HepG2 (cell line): ENCODE results near the gene PRKCD. TPM values are rescaled to one million over a fixed set of nuclear protein-coding genes. Genes with fewer than 3 reads are reported as not detected.

Source experiments
- ATAD3A ChIP-seq: sonication (generic); formaldehyde crosslinking; IDR thresholded peaks from 2 replicates; pipeline ENCODE4 v1.4.0; 2020; ENCODE audit warnings: missing genetic modification reagents
- BHLHE40 ChIP-seq: IDR thresholded peaks from 2 replicates; pipeline ENCODE4 v1.6.1; 2011; ENCODE audit warnings: low read length, improper control_type of control experiment
- BRD4 ChIP-seq: sonication (generic); formaldehyde crosslinking; IDR thresholded peaks from 2 replicates; pipeline ENCODE4 v1.4.0; 2020; ENCODE audit warnings: missing genetic modification reagents
- CC2D1A ChIP-seq: sonication (generic); formaldehyde crosslinking; IDR thresholded peaks from 2 replicates; pipeline ENCODE4 v1.8.1; 2023; ENCODE audit warnings: mild to moderate bottlenecking, missing genetic modification reagents
- FOXA3 ChIP-seq: IDR thresholded peaks from 2 replicates; pipeline ENCODE4 v1.6.1; 2016; ENCODE audit warnings: missing genetic modification reagents, missing compliant biosample characterization
- GABPA ChIP-seq, 2 experiments: IDR thresholded peaks; 2 replicates each; pipeline ENCODE4 v1.6.1; 2011 to 2016; ENCODE audit warnings: low read depth in 2 of 2, low read length in 1 of 2, missing biosample characterization in 1 of 2, missing genetic modification characterization in 1 of 2
- MTF1 ChIP-seq: sonication (generic); formaldehyde crosslinking; IDR thresholded peaks from 2 replicates; pipeline ENCODE4 v1.5.0; 2020; ENCODE audit warnings: missing genetic modification reagents
- MZF1 ChIP-seq: sonication (generic); formaldehyde crosslinking; IDR thresholded peaks from 2 replicates; pipeline ENCODE4 v1.8.1; 2023; ENCODE audit warnings: mild to moderate bottlenecking, missing genetic modification reagents, borderline replicate concordance
- NCOR1 ChIP-seq: fragments of 200-600 bp; sonication (generic); IDR thresholded peaks from 2 replicates; pipeline ENCODE4 v1.7.0; 2017; ENCODE audit warnings: antibody characterized with exemption, low read length, borderline replicate concordance
- ZNF441 ChIP-seq: sonication (generic); formaldehyde crosslinking; IDR thresholded peaks from 2 replicates; pipeline ENCODE4 v1.7.0; 2021; ENCODE audit warnings: missing genetic modification reagents, borderline replicate concordance
- ZNF749 ChIP-seq: sonication (generic); formaldehyde crosslinking; IDR thresholded peaks from 2 replicates; pipeline ENCODE4 v1.8.0; 2022; ENCODE audit warnings: mild to moderate bottlenecking, missing genetic modification reagents, moderate library complexity, borderline replicate concordance
- ZNF766 ChIP-seq: sonication (generic); formaldehyde crosslinking; IDR thresholded peaks from 2 replicates; pipeline ENCODE4 v1.5.0; 2020; ENCODE audit warnings: missing genetic modification reagents, borderline replicate concordance
- polyA plus RNA-seq, 8 experiments: library from polyadenylated mRNA; depleted of rRNA in 3 of 8; stranded (reverse) in 7 of 8; unstranded in 1 of 8; fragments of >200 nt; fragmentation: Illumina TruSeq in 4 of 8; extraction: Trizol in 4 of 8; gene quantifications; 2 replicates each; pipeline versions ENCODE4 v1.2.1 to v1.2.3, GENCODE V29; 2011 to 2016; ENCODE audit warnings: low read depth in 4 of 8, missing spikeins in 1 of 8, mixed read lengths in 1 of 8; ENCODE audit not compliant: insufficient read depth in 1 of 8
- total RNA-seq, 5 experiments: library from RNA; depleted of rRNA; stranded (reverse); fragments of >200 nt; fragmentation: Illumina TruSeq; extraction: Trizol; gene quantifications; 2 replicates each; pipeline ENCODE4 v1.2.3, GENCODE V29; 2016; ENCODE audit warnings: low read depth in 1 of 5
- TF ChIP-seq, protein P1 (sequence below): IDR thresholded peaks from 2 replicates; pipeline ENCODE4 v1.6.1; 2016; ENCODE audit warnings: low read depth
- TF ChIP-seq, protein P2 (sequence below): sonication (generic); formaldehyde crosslinking; IDR thresholded peaks from 2 replicates; pipeline ENCODE4 v1.5.1; 2020; ENCODE audit warnings: mild to moderate bottlenecking, moderate library complexity, missing genetic modification reagents
- TF ChIP-seq, protein P3 (sequence below): sonication (generic); formaldehyde crosslinking; IDR thresholded peaks from 2 replicates; pipeline ENCODE4 v1.4.0; 2020; ENCODE audit warnings: missing genetic modification reagents
- TF ChIP-seq, protein P4 (sequence below): sonication (generic); formaldehyde crosslinking; IDR thresholded peaks from 2 replicates; pipeline ENCODE4 v1.5.0; 2020; ENCODE audit warnings: mild to moderate bottlenecking, missing genetic modification reagents
- TF ChIP-seq, protein P5 (sequence below): sonication (generic); formaldehyde crosslinking; IDR thresholded peaks from 2 replicates; pipeline ENCODE4 v1.4.0; 2020; ENCODE audit warnings: missing genetic modification reagents, borderline replicate concordance
- TF ChIP-seq, protein P6 (sequence below): sonication (generic); formaldehyde crosslinking; IDR thresholded peaks from 2 replicates; pipeline ENCODE4 v1.5.0; 2020; ENCODE audit warnings: missing genetic modification reagents

Gene PRKCD
- total and polyA plus RNA-seq, 2 of the 13 experiments (the other 11 are each of a cell fraction or from before 2014, with no cell fraction given), result 1.6 to 40.7 TPM

DNA sequence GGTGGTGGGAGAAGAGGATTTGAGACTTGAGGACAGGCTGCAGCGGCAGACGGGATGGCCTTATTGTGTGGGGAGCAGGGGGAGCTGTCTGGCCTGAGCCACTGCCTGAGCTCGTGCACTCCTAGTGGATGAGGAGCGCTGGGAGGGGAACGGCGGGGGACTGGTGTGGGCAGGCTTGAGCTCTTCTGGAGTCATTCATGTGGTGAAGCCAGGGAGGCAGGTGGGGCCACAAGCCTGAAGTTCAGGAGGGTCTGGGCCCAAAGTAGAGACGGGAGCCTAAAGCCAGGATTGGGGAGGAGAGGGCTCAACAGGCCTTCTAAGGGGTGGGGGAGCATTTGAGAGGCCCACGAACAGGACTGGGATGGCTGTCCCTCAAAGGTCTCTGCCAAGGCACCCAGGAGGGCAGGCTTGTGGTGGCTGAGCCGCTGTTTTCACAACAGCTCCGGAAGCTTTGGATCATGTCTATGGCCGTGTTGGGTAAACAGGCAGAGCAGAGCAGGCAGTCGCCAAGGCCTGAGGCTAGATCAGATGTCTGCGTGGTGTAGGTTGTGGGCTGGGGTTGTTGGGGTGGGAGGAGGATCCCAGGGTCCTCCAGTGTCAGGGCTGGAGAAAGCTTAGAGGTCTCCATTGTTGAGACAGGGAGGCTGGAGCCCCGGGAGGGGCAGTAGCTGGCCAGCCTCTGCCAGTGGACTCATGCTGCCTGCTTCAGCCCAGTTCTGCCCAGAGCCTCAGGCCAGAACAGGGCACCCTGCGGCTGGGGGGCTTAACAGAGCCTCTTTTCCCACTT lies 8.2 kb downstream of the PRKCD start (continued):
- TF ChIP-seq, protein P1, sequence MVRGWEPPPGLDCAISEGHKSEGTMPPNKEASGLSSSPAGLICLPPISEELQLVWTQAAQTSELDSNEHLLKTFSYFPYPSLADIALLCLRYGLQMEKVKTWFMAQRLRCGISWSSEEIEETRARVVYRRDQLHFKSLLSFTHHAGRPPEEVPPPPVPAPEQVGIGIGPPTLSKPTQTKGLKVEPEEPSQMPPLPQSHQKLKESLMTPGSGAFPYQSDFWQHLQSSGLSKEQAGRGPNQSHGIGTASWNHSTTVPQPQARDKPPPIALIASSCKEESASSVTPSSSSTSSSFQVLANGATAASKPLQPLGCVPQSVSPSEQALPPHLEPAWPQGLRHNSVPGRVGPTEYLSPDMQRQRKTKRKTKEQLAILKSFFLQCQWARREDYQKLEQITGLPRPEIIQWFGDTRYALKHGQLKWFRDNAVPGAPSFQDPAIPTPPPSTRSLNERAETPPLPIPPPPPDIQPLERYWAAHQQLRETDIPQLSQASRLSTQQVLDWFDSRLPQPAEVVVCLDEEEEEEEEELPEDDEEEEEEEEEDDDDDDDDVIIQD, result no peak
- no peak for TF ChIP-seq ATAD3A (CRISPR knock-in tag)
- no peak for TF ChIP-seq CC2D1A (CRISPR knock-in tag)
- TF ChIP-seq, protein P2, sequence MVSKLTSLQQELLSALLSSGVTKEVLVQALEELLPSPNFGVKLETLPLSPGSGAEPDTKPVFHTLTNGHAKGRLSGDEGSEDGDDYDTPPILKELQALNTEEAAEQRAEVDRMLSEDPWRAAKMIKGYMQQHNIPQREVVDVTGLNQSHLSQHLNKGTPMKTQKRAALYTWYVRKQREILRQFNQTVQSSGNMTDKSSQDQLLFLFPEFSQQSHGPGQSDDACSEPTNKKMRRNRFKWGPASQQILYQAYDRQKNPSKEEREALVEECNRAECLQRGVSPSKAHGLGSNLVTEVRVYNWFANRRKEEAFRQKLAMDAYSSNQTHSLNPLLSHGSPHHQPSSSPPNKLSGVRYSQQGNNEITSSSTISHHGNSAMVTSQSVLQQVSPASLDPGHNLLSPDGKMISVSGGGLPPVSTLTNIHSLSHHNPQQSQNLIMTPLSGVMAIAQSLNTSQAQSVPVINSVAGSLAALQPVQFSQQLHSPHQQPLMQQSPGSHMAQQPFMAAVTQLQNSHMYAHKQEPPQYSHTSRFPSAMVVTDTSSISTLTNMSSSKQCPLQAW, result 0 out of 2 replicates have a peak, but pooled peaks have one; percentile 33
- TF ChIP-seq BHLHE40, result no peak
- TF ChIP-seq ZNF441 (CRISPR knock-in tag), result no peak
- TF ChIP-seq MZF1, result 0 out of 2 replicates have a peak, but pooled peaks have one; percentile 13
- 0 out of 2 replicates have a peak, but pooled peaks have one; percentile 8 for TF ChIP-seq BRD4 (CRISPR knock-in tag)
- TF ChIP-seq, protein P3, sequence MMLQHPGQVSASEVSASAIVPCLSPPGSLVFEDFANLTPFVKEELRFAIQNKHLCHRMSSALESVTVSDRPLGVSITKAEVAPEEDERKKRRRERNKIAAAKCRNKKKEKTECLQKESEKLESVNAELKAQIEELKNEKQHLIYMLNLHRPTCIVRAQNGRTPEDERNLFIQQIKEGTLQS (CRISPR knock-in tag), result no peak
- TF ChIP-seq, protein P4, sequence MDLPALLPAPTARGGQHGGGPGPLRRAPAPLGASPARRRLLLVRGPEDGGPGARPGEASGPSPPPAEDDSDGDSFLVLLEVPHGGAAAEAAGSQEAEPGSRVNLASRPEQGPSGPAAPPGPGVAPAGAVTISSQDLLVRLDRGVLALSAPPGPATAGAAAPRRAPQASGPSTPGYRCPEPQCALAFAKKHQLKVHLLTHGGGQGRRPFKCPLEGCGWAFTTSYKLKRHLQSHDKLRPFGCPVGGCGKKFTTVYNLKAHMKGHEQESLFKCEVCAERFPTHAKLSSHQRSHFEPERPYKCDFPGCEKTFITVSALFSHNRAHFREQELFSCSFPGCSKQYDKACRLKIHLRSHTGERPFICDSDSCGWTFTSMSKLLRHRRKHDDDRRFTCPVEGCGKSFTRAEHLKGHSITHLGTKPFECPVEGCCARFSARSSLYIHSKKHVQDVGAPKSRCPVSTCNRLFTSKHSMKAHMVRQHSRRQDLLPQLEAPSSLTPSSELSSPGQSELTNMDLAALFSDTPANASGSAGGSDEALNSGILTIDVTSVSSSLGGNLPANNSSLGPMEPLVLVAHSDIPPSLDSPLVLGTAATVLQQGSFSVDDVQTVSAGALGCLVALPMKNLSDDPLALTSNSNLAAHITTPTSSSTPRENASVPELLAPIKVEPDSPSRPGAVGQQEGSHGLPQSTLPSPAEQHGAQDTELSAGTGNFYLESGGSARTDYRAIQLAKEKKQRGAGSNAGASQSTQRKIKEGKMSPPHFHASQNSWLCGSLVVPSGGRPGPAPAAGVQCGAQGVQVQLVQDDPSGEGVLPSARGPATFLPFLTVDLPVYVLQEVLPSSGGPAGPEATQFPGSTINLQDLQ (CRISPR knock-in tag), result no peak
- TF ChIP-seq GABPA (IDR thresholded peaks at IDR 0.05; ENCODE audit: low read depth, low read length), result no peak
- no peak for TF ChIP-seq GABPA (CRISPR knock-in tag; IDR thresholded peaks at IDR 0.05; ENCODE audit: low read depth)
- TF ChIP-seq NCOR1, result no peak
- TF ChIP-seq, protein P5, sequence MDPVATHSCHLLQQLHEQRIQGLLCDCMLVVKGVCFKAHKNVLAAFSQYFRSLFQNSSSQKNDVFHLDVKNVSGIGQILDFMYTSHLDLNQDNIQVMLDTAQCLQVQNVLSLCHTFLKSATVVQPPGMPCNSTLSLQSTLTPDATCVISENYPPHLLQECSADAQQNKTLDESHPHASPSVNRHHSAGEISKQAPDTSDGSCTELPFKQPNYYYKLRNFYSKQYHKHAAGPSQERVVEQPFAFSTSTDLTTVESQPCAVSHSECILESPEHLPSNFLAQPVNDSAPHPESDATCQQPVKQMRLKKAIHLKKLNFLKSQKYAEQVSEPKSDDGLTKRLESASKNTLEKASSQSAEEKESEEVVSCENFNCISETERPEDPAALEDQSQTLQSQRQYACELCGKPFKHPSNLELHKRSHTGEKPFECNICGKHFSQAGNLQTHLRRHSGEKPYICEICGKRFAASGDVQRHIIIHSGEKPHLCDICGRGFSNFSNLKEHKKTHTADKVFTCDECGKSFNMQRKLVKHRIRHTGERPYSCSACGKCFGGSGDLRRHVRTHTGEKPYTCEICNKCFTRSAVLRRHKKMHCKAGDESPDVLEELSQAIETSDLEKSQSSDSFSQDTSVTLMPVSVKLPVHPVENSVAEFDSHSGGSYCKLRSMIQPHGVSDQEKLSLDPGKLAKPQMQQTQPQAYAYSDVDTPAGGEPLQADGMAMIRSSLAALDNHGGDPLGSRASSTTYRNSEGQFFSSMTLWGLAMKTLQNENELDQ (CRISPR knock-in tag), result no peak
- TF ChIP-seq ZNF766 (CRISPR knock-in tag), result no peak
- peak; percentile 88 for TF ChIP-seq FOXA3 (CRISPR knock-in tag)
- TF ChIP-seq, protein P6, sequence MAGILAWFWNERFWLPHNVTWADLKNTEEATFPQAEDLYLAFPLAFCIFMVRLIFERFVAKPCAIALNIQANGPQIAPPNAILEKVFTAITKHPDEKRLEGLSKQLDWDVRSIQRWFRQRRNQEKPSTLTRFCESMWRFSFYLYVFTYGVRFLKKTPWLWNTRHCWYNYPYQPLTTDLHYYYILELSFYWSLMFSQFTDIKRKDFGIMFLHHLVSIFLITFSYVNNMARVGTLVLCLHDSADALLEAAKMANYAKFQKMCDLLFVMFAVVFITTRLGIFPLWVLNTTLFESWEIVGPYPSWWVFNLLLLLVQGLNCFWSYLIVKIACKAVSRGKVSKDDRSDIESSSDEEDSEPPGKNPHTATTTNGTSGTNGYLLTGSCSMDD (CRISPR knock-in tag), result no peak
- TF ChIP-seq ZNF749 (CRISPR knock-in tag), result no peak
- TF ChIP-seq MTF1 (CRISPR knock-in tag), result no peak
